ENCODE results near the gene CUX1. TPM values are rescaled to one million over a fixed set of nuclear protein-coding genes. Genes with fewer than 3 reads are reported as not detected.

Gene CUX1
- total RNA-seq, 1 donor from 2014 or later = 118 TPM

DNA sequence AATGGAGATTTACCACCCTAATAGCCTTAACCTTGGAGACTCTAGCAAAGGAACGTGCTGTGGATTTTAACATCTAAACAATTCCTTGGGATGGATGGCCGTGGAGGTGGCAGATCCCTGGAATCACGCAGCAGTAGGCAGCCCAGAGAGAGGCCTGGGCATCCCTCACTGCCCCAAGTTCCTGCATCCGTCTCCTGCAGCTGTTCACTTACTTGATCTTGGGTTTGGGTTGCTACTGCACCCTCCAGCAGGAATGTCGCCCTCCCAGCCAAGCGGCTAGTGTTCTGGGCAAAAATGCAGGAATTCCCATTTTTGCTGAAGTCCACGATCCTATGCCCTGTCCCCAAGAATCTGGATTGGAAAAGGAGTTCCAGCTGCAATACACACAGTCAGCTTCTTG, 302.5 kb downstream of the CUX1 start:
- TF ChIP-seq, protein P1, sequence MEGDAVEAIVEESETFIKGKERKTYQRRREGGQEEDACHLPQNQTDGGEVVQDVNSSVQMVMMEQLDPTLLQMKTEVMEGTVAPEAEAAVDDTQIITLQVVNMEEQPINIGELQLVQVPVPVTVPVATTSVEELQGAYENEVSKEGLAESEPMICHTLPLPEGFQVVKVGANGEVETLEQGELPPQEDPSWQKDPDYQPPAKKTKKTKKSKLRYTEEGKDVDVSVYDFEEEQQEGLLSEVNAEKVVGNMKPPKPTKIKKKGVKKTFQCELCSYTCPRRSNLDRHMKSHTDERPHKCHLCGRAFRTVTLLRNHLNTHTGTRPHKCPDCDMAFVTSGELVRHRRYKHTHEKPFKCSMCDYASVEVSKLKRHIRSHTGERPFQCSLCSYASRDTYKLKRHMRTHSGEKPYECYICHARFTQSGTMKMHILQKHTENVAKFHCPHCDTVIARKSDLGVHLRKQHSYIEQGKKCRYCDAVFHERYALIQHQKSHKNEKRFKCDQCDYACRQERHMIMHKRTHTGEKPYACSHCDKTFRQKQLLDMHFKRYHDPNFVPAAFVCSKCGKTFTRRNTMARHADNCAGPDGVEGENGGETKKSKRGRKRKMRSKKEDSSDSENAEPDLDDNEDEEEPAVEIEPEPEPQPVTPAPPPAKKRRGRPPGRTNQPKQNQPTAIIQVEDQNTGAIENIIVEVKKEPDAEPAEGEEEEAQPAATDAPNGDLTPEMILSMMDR (IDR thresholded peaks at IDR 0.05) = no peak
- Mint-ChIP-seq H3K4me1 (ENCODE audit: low read depth) (peaks cover 44% of the 10 kb centered on the region), H3K4me3 (ENCODE audit: unreplicated experiment) (no peak overlapping the region), H3K27ac (ENCODE audit: unreplicated experiment) (peak overlapping the region; percentile 54), H3K9me3 (ENCODE audit: low read depth) (no peaks in the 10 kb centered on the region), H3K36me3 (ENCODE audit: low read depth) (peaks cover 16% of the 10 kb centered on the region), H3K27me3 (ENCODE audit: low read depth) (no peaks in the 10 kb centered on the region)
- no peak for DNase-seq (ENCODE audit: low spot score)

DNA sequence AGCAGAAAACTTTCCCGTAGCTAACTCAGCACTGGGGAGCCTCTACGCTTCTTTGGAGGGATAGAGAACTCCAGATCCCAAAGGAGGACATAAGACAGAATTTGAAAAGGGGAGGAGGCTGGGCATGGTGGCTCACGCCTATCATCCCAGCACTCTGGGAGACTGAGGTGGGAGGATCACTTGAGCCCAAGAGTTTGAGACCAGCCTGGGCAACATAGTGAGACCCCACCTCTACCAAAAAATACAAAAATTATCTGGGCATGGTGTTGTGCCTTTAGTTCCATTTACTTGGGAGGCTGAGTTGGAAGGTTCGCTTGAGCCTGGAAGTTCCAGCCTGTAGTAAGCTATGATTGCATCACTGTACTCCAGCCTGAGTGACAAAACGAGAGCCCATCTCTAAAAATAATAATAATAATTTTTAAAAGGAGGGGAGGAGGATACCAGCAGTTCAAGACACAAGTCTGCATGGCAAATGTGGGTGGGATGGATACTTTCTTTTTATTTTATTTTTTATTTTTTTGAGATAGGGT, 303.3 kb downstream of the CUX1 start:
- H3K27ac Mint-ChIP-seq (ENCODE audit: unreplicated experiment) = no peak overlapping the region
- H3K4me3 Mint-ChIP-seq (ENCODE audit: unreplicated experiment) = no peak overlapping the region
- H3K36me3 Mint-ChIP-seq (ENCODE audit: low read depth) = peaks cover 9% of the 10 kb centered on the region
- H3K9me3 Mint-ChIP-seq (ENCODE audit: low read depth) = no peaks in the 10 kb centered on the region
- no peaks in the 10 kb centered on the region for H3K27me3 Mint-ChIP-seq (ENCODE audit: low read depth)
- no peak for DNase-seq (ENCODE audit: low spot score)
- TF ChIP-seq, protein P1 (IDR thresholded peaks at IDR 0.05) = no peak
- H3K4me1 Mint-ChIP-seq (ENCODE audit: low read depth) = peaks cover 50% of the 10 kb centered on the region

DNA sequence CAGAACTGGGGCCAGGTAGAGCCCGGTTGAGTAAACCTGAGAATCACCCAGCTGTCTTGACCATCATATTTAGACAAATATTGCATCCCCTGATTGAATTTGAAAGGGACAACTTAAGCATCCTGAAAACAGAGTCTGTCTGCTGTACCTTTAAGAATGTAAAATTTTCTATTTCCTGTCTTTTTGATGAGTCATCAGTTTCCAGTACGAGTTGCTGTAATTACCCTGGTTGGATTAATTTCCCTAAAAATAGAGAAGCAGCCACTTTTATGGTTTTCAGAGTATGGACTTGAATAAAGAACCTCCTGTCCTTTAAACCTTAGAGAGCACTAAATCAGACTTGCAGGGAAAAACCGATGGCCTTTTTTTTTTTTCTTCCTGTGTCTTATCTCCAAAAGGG, 304.6 kb downstream of the CUX1 start:
- H3K27ac Mint-ChIP-seq (ENCODE audit: unreplicated experiment) = peak overlapping the region; percentile 85

DNA sequence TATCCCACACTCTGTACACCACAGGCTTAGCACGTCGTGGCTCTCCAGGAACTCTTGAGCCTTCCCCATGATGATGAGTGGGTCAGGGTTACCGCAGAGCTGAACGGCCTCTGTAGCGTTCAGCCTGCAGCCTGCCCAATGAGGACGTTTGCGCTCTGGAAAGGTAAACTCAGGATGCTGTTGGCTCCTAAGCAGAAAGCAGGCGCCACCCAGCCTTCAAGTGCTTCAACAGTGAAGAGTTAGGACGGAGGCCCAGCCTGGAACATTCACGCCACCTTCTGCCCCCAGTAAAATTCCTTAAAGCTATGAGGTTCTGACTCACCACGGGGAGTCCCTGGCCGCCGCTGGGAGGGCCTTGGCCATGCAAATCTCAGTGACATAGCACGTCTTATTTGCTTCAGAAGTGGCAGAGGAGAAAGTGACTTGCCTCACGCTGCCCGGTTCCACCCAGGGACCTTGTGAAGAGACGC, 307.7 kb downstream of the CUX1 start:
- Mint-ChIP-seq H3K9me3 (ENCODE audit: low read depth) (no peaks in the 10 kb centered on the region), H3K27ac (ENCODE audit: unreplicated experiment) (peak overlapping the region; percentile 97), H3K4me1 (ENCODE audit: low read depth) (peaks cover 48% of the 10 kb centered on the region), H3K27me3 (ENCODE audit: low read depth) (no peaks in the 10 kb centered on the region), H3K36me3 (ENCODE audit: low read depth) (no peaks in the 10 kb centered on the region), H3K4me3 (ENCODE audit: unreplicated experiment) (peak overlapping the region; percentile 47)
- peak; percentile 80 for DNase-seq (ENCODE audit: low spot score)
- TF ChIP-seq, protein P1 (IDR thresholded peaks at IDR 0.05) = peak; percentile 72

More for the DNA sequence above, 304.6 kb downstream of the CUX1 start:
- Mint-ChIP-seq H3K27me3 (ENCODE audit: low read depth) (no peaks in the 10 kb centered on the region), H3K4me1 (ENCODE audit: low read depth) (peaks cover 54% of the 10 kb centered on the region), H3K4me3 (ENCODE audit: unreplicated experiment) (no peak overlapping the region), H3K36me3 (ENCODE audit: low read depth) (peaks cover 2% of the 10 kb centered on the region), H3K9me3 (ENCODE audit: low read depth) (no peaks in the 10 kb centered on the region)
- DNase-seq (ENCODE audit: low spot score) = no peak
- TF ChIP-seq, protein P1 (IDR thresholded peaks at IDR 0.05) = no peak

DNA sequence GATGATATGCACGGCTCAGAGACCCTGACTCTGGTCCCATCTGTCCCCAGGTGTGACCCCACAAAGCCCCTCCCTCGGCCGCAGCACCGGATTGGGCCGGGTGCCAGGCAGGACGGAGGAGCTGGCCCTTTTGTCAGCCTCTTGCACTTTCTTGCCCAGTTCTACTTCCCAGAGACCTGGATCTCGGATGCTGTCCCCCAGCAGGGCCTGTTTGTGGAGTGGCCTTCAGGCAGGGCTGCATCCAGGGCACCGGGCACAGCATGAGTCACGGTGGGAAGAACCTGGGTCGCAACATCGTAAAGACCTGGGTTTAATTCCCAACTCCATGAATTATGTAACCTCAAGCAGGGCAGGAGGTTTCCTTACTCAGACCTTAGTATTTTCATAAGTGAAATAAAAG, 310.9 kb downstream of the CUX1 start:
- Mint-ChIP-seq H3K36me3 (ENCODE audit: low read depth) (no peaks in the 10 kb centered on the region), H3K9me3 (ENCODE audit: low read depth) (no peaks in the 10 kb centered on the region), H3K4me1 (ENCODE audit: low read depth) (peaks cover 35% of the 10 kb centered on the region), H3K4me3 (ENCODE audit: unreplicated experiment) (no peak overlapping the region), H3K27ac (ENCODE audit: unreplicated experiment) (no peak overlapping the region), H3K27me3 (ENCODE audit: low read depth) (no peaks in the 10 kb centered on the region)
- TF ChIP-seq, protein P1 (IDR thresholded peaks at IDR 0.05) = no peak
- DNase-seq (ENCODE audit: low spot score) = no peak
